Cardiac septum (tissue), 1 donor: Measurements from ENCODE around the gene HNRNPD. TPM values are rescaled to one million over a fixed set of nuclear protein-coding genes. Genes with fewer than 3 reads are reported as not detected.
"Not testable (repeated sequence)": the region's sequence is repeated elsewhere in the genome, so short reads cannot be mapped to it uniquely, and the experiment has no call there.

Source experiments
- DNase-seq: peaks from one replicate; pipeline ENCODE4 v3.0.0-alpha.2; 2020; ENCODE audit warnings: low spot score
- intact Hi-C: fragments of 100-400 bp; cut with DNase I; formaldehyde crosslinking; loops from one replicate; pipeline ENCODE4 v1.14.0; 2022
- total RNA-seq: library from RNA; stranded (reverse); fragmentation: NEBNext Ultra II Directional; extraction: Animal tissue kit (Norgen Biotek cat#: 25700); gene quantifications from one replicate; pipeline ENCODE4 v1.2.1, GENCODE V29; 2021
- donor health status: DM: no; HTN: no; CAD: no.

HNRNPD gene
- total RNA-seq, 1 donor from 2014 or later, result 110 TPM

DNA sequence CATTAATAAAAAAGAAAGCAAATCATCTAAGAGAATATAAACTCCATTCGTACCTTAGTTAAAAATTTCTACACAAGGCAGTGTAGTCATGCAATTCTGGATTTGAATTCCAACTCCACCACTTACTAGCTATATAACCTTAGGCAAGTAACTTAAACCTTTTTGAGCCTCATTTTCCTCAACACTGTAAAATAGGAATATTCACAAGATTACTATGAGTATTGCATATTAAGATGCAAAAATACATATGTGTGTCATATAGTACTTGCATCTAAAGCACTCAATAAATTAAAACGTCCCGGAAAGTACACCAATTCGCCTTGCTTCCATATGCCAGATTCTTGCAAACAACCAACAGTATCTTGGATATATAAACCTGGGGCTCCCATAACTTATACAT is 42.0 kb downstream of the HNRNPD start:
- no peak for DNase-seq
- intact Hi-C loops, result no loop called here

DNA sequence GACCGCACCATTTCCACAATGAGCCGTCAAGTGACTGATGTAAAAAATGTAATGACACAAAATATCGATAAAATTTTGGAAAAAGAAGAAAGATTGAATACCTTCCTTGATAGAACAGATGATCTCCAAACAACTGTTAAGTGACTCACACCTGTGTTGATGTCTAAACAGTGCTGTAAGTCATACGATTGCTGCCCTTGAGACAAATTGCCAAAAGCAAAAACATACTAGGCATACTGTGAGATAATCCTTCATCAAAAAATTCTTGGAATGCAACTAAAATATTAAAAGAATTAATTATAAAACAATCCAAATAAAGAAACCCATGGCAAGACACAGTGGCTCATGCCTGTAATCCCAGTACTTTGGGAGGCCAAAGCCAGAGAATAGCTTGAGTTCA is 53.4 kb downstream of the HNRNPD start:
- intact Hi-C loops, result no loop called here
- no peak for DNase-seq

DNA sequence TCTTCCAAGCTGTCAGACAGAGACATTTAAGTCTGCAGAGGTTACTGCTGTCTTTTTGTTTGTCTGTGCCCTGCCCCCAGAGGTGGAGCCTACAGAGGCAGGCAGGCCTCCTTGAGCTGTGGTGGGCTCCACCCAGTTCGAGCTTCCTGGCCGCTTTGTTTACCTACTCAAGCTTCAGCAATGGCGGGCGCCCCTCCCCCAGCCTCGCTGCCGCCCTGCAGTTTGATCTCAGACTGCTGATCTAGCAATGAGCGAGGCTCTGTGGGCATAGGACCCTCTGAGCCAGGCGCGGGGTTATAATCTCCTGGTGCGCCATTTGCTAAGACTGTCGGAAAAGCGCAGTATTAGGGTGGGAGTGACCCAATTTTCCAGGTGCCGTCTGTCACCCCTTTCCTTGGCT is 70.7 kb downstream of the HNRNPD start:
- DNase-seq, intact Hi-C loops: not testable (repeated sequence)

Other genes with a start within 250 kb of the HNRNPD start
- gene HNRNPDL, start 56.5 kb upstream of the HNRNPD start, total RNA-seq, result 154 TPM
- gene ENOPH1, start 56.6 kb upstream of the HNRNPD start, total RNA-seq, result 18.6 TPM
- 7.4 TPM for gene TMEM150C, start 188.0 kb upstream of the HNRNPD start, total RNA-seq